ENCODE data around the gene CBFB. TPM values are rescaled to one million over a fixed set of nuclear protein-coding genes. Genes with fewer than 3 reads are reported as not detected.

CBFB gene
- total RNA-seq, 1 experiment from 2014 or later = 50.6 TPM

DNA sequence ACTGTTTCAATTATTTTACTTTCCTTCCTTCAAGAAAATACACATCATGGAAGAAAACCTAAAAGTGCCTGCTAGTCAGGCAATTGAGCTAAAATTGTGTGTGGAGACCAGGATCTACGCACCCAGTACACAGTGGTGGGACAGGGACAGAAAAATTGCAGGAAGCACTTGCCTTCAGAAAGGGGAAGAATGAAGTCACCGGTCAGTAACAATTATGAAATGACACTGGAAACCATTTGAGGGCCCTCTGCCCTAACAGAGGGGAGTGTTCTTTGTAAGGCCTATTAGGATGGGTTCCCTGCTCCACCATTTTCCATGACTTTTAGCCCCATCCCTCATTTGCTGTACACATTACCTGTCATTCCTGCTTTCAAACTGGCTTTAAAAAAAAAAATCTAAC, 76.3 kb downstream of the CBFB start:
- Histone ChIP-seq H3K27me3 (ENCODE audit: low read length) (no peaks in the 10 kb centered on the region), H4K20me1 (ENCODE audit: low read length) (no peaks in the 10 kb centered on the region), H3F3A (ENCODE audit: low read length, unreplicated experiment) (no peaks in the 10 kb centered on the region), H3K4me3 (ENCODE audit: low read length) (no peak overlapping the region), H3K9me3 (ENCODE audit: low read length) (no peaks in the 10 kb centered on the region), H3K4me1 (ENCODE audit: insufficient read depth, low read length) (peaks cover 4% of the 10 kb centered on the region; the same call in 1 of the 2 replicates), H2AFZ (ENCODE audit: low read length) (no peak overlapping the region), H3K9ac (ENCODE audit: low read length) (no peak overlapping the region), H3K27ac (ENCODE audit: low read length) (no peak overlapping the region), H3K4me2 (ENCODE audit: low read length) (no peak overlapping the region), H3K79me2 (ENCODE audit: low read length) (peaks cover 5% of the 10 kb centered on the region), H3K36me3 (ENCODE audit: low read depth, low read length) (no peaks in the 10 kb centered on the region), H3K9me2 (replicated peaks; ENCODE audit: low read length) (no peaks in the 10 kb centered on the region)
- TF ChIP-seq, protein P1, sequence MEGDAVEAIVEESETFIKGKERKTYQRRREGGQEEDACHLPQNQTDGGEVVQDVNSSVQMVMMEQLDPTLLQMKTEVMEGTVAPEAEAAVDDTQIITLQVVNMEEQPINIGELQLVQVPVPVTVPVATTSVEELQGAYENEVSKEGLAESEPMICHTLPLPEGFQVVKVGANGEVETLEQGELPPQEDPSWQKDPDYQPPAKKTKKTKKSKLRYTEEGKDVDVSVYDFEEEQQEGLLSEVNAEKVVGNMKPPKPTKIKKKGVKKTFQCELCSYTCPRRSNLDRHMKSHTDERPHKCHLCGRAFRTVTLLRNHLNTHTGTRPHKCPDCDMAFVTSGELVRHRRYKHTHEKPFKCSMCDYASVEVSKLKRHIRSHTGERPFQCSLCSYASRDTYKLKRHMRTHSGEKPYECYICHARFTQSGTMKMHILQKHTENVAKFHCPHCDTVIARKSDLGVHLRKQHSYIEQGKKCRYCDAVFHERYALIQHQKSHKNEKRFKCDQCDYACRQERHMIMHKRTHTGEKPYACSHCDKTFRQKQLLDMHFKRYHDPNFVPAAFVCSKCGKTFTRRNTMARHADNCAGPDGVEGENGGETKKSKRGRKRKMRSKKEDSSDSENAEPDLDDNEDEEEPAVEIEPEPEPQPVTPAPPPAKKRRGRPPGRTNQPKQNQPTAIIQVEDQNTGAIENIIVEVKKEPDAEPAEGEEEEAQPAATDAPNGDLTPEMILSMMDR (conservative IDR thresholded peaks at IDR 0.05; ENCODE audit: low read depth, low read length) = no peak
- TF ChIP-seq EZH2 (IDR thresholded peaks at IDR 0.05; ENCODE audit: low read length, unreplicated experiment) (no peak), EZH2phosphoT487 (IDR thresholded peaks at IDR 0.05; ENCODE audit: borderline replicate concordance, low read length) (no peak)
- CTCF ChIA-PET = no interaction called here
- intact Hi-C loops (cut with micrococcal nuclease) = no loop called here
- ATAC-seq = no peak
- BruUV-seq (replicated peaks) = no TSS peak
- POLR2A ChIA-PET (ENCODE audit: unreplicated experiment) = no interaction called here
- no peak for DNase-seq

DNA sequence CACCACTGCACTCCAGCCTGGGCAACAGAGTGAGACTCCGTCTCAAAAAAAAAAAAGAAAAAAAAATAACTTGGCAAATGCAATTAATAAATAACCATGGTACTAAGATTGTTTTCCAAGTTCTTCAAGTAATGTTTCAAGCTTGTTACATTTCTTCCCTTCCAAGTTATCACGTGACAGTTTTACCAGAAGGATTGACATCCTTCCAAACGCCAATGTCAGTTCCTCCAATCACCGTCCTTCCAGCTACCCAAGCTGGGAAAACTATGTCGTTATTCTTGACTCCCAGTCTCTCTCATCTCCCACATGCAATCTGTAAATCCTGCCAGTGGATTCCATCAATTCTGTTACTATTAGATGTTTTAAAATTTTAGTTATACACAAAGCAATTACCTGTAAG, 76.9 kb downstream of the CBFB start:
- H3K27me3 ChIP-seq (ENCODE audit: low read length) = no peaks in the 10 kb centered on the region
- H3K4me2 ChIP-seq (ENCODE audit: low read length) = no peak overlapping the region
- H3K9ac ChIP-seq (ENCODE audit: low read length) = no peak overlapping the region
- H3F3A ChIP-seq (ENCODE audit: low read length, unreplicated experiment) = no peaks in the 10 kb centered on the region
- DNase-seq = no peak
- H4K20me1 ChIP-seq (ENCODE audit: low read length) = no peaks in the 10 kb centered on the region
- no peaks in the 10 kb centered on the region for H3K36me3 ChIP-seq (ENCODE audit: low read depth, low read length)
- no peak for ATAC-seq
- TF ChIP-seq EZH2 (IDR thresholded peaks at IDR 0.05; ENCODE audit: low read length, unreplicated experiment) (no peak), EZH2phosphoT487 (IDR thresholded peaks at IDR 0.05; ENCODE audit: borderline replicate concordance, low read length) (no peak)
- TF ChIP-seq, protein P1 (conservative IDR thresholded peaks at IDR 0.05; ENCODE audit: low read depth, low read length) = no peak
- ChIA-PET POLR2A (ENCODE audit: unreplicated experiment) (interaction anchor here (0.6 kb wide), 1 partner anchor 40 kb away, joined by 3 read pairs; no protein-coding TSS in a partner anchor), CTCF (interaction anchor here (0.6 kb wide), 1 partner anchor 47 kb away, joined by 7 read pairs; no protein-coding TSS in a partner anchor)
- intact Hi-C loops (cut with micrococcal nuclease) = no loop called here
- no peak overlapping the region for H2AFZ ChIP-seq (ENCODE audit: low read length)
- BruUV-seq (replicated peaks) = no TSS peak
- no peaks in the 10 kb centered on the region for H3K9me3 ChIP-seq (ENCODE audit: low read length)
- H3K9me2 ChIP-seq (replicated peaks; ENCODE audit: low read length) = no peaks in the 10 kb centered on the region
- H3K27ac ChIP-seq (ENCODE audit: low read length) = no peak overlapping the region
- H3K4me1 ChIP-seq (ENCODE audit: insufficient read depth, low read length) = peaks cover 4% of the 10 kb centered on the region; the same call in 1 of the 2 replicates
- peaks cover 11% of the 10 kb centered on the region for H3K79me2 ChIP-seq (ENCODE audit: low read length)
- no peak overlapping the region for H3K4me3 ChIP-seq (ENCODE audit: low read length)

DNA sequence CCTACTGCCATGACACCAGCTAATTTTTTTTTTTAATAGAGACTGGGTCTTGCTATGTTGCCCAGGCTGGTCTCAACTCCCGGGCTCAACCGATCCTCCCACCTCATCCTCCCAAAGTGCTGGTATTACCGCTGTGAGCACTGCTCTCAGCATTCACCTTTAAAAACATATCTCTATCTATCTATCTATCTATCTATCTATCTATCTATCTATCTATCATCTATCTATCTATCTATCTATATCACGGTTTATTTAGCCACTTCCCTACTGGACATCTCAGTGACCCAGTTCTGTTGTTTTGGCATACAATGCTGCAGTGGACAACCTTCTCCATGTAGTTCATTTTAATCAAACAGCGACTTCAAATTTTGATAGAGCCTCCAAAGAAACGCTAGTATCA, 79.5 kb downstream of the CBFB start:
- Histone ChIP-seq H3F3A (ENCODE audit: low read length, unreplicated experiment) (no peaks in the 10 kb centered on the region), H3K9me2 (replicated peaks; ENCODE audit: low read length) (no peaks in the 10 kb centered on the region), H3K9ac (ENCODE audit: low read length) (no peak overlapping the region), H3K4me2 (ENCODE audit: low read length) (no peak overlapping the region), H3K27ac (ENCODE audit: low read length) (no peak overlapping the region), H3K4me1 (ENCODE audit: insufficient read depth, low read length) (peaks cover 24% of the 10 kb centered on the region), H3K9me3 (ENCODE audit: low read length) (no peaks in the 10 kb centered on the region), H3K79me2 (ENCODE audit: low read length) (peaks cover 36% of the 10 kb centered on the region), H3K36me3 (ENCODE audit: low read depth, low read length) (no peaks in the 10 kb centered on the region), H3K27me3 (ENCODE audit: low read length) (no peaks in the 10 kb centered on the region), H3K4me3 (ENCODE audit: low read length) (no peak overlapping the region), H2AFZ (ENCODE audit: low read length) (no peak overlapping the region), H4K20me1 (ENCODE audit: low read length) (no peaks in the 10 kb centered on the region)
- TF ChIP-seq, protein P1 (conservative IDR thresholded peaks at IDR 0.05; ENCODE audit: low read depth, low read length) = no peak
- TF ChIP-seq EZH2phosphoT487 (IDR thresholded peaks at IDR 0.05; ENCODE audit: borderline replicate concordance, low read length) = no peak
- TF ChIP-seq EZH2 (IDR thresholded peaks at IDR 0.05; ENCODE audit: low read length, unreplicated experiment) = no peak
- BruUV-seq (replicated peaks) = no TSS peak
- ATAC-seq (no peak), DNase-seq (no peak)
- intact Hi-C loops (cut with micrococcal nuclease) = no loop called here
- CTCF ChIA-PET = no interaction called here
- POLR2A ChIA-PET (ENCODE audit: unreplicated experiment) = no interaction called here

All from PC-3 (cell line).